NCI-H2081 treated with DMSO at 0.1 percent for 48 hours (cell line): ENCODE measurements around the gene CCNDBP1.
"Not testable (repeated sequence)": the region's sequence is repeated elsewhere in the genome, so short reads cannot be mapped to it uniquely, and the experiment has no call there.

Experiments
- DNase-seq: peaks from one replicate; lab custom pipeline; 2025; lab: John Stamatoyannopoulos, UW

Gene CCNDBP1

GRCh38 chr15:43218908-43219706 is 33.9 kb downstream of the CCNDBP1 start:
- no peak for DNase-seq

- no peak for DNase-seq
These were observed 35.0 kb downstream of the CCNDBP1 start for GRCh38 chr15:43219929-43220928.

GRCh38 chr15:43220991-43221403 is 35.8 kb downstream of the CCNDBP1 start, which contains the start of gene EPB42:
Gene EPB42, minus strand, starts transcription at chr15:43221018. Its CDS starts 193 bp downstream, at chr15:43220825.
- no peak for DNase-seq

- no peak for DNase-seq
These were observed 36.2 kb downstream of the CCNDBP1 start for GRCh38 chr15:43221422-43221821.

- DNase-seq, result no peak
These were observed 40.2 kb downstream of the CCNDBP1 start for GRCh38 chr15:43225201-43225949.

GRCh38 chr15:43225950-43226255 is 40.7 kb downstream of the CCNDBP1 start:
- not testable (repeated sequence) for DNase-seq

- no peak for DNase-seq
These were observed 41.5 kb downstream of the CCNDBP1 start for GRCh38 chr15:43226436-43227305.

- DNase-seq, result no peak
These were observed 44.8 kb downstream of the CCNDBP1 start for GRCh38 chr15:43229977-43230376.

- no peak for DNase-seq
These were observed 45.5 kb downstream of the CCNDBP1 start for GRCh38 chr15:43230640-43231115.

- DNase-seq, result no peak
These were observed 47.2 kb downstream of the CCNDBP1 start for GRCh38 chr15:43232289-43232874.

- DNase-seq, result no peak
These were observed 50.3 kb downstream of the CCNDBP1 start for GRCh38 chr15:43235536-43235935.

- DNase-seq, result no peak
These were observed 52.8 kb downstream of the CCNDBP1 start for GRCh38 chr15:43237842-43238470.

- no peak for DNase-seq
These were observed 53.5 kb downstream of the CCNDBP1 start for GRCh38 chr15:43238671-43239131.

- no peak for DNase-seq
These were observed 54.7 kb downstream of the CCNDBP1 start for GRCh38 chr15:43239732-43240491.

GRCh38 chr15:43241100-43241499 is 55.9 kb downstream of the CCNDBP1 start:
- no peak for DNase-seq

GRCh38 chr15:43242616-43243015 is 57.4 kb downstream of the CCNDBP1 start:
- DNase-seq, result no peak

- DNase-seq, result no peak
These were observed 57.9 kb downstream of the CCNDBP1 start for GRCh38 chr15:43243020-43243645.

GRCh38 chr15:43244092-43244491 is 58.9 kb downstream of the CCNDBP1 start:
- DNase-seq, result no peak
